ENCODE data around the gene RPRD1B. TPM values are rescaled to one million over a fixed set of nuclear protein-coding genes. Genes with fewer than 3 reads are reported as not detected.

Gene RPRD1B
- total and polyA plus RNA-seq, 2 donors (not counting 3 experiments of a cell fraction or from before 2014, with no cell fraction given): 13.0 to 29.3 TPM

GRCh38 chr20:38108986-38109541 lies 75.5 kb downstream of the RPRD1B start:
- intact Hi-C loops (cut with micrococcal nuclease): no loop called here
- Histone ChIP-seq H3K27ac (ENCODE audit: insufficient read depth, low read depth, low read length) (peak overlapping the region; percentile 73), H3K4me1 (ENCODE audit: control insufficient read depth, extremely low read depth, insufficient read depth, low read length) (peaks cover 38% of the 10 kb centered on the region), H3K4me2 (ENCODE audit: insufficient read depth, low read length) (peak overlapping the region; percentile 3), H3K9me3 (replicated peaks; ENCODE audit: control insufficient read depth, insufficient read depth, low read length) (no peaks in the 10 kb centered on the region), H3K4me3 (replicated peaks in 1 of 3; ENCODE audit: insufficient read depth in 1 of 3, low read depth in 1 of 3, low read length in 3 of 3) (no peak overlapping the region), H3K27me3 (ENCODE audit: control insufficient read depth in 2 of 2, insufficient read depth in 2 of 2, low read length in 2 of 2) (no peaks in the 10 kb centered on the region), H2AFZ (ENCODE audit: low read depth, low read length) (no peak overlapping the region), H4K20me1 (replicated peaks; ENCODE audit: control insufficient read depth, extremely low read depth, insufficient read depth, low read length) (no peaks in the 10 kb centered on the region), H3K36me3 (ENCODE audit: control insufficient read depth in 2 of 2, extremely low read depth in 1 of 2, insufficient read depth in 2 of 2, low read length in 2 of 2) (no peaks in the 10 kb centered on the region), H3K9me1 (replicated peaks; ENCODE audit: control insufficient read depth, extremely low read depth, insufficient read depth, low read length) (no peaks in the 10 kb centered on the region), H3K9ac (replicated peaks; ENCODE audit: extremely low read depth, insufficient read depth, low read length) (no peak overlapping the region), H3K79me2 (ENCODE audit: control insufficient read depth, insufficient read depth, low read length) (no peaks in the 10 kb centered on the region)
- DNase-seq (ENCODE audit: low read depth, low spot score): no peak
- peak; percentile 63 for FAIRE-seq
- ChIA-PET CTCF (interaction anchor here (1.1 to 2.7 kb wide), 7 partner anchors 10 to 545 kb away, joined by 3 to 35 read pairs (median 7); no protein-coding TSS in a partner anchor), POLR2A (no interaction called here)
- TF ChIP-seq GATA2 (IDR thresholded peaks at IDR 0.05; ENCODE audit: insufficient read depth, insufficient read length, low read depth, low read length) (no peak), MAX (IDR thresholded peaks at IDR 0.05; ENCODE audit: insufficient read depth, insufficient read length) (no peak), EZH2 (IDR thresholded peaks at IDR 0.05; ENCODE audit: borderline replicate concordance, low read depth, low read length, severe bottlenecking) (no peak), POLR2AphosphoS5 (IDR thresholded peaks at IDR 0.05; ENCODE audit: insufficient read depth, low read depth, low read length) (no peak)
- dilution Hi-C loops (cut with MboI; ENCODE audit: extremely low pct_ligation_motif_present, low sequenced_read_pairs): no loop called here
- BruUV-seq (replicated peaks): no TSS peak
